Pancreas (tissue), 10 donors: ENCODE data around the gene ACSL1. TPM values are rescaled to one million over a fixed set of nuclear protein-coding genes. Genes with fewer than 3 reads are reported as not detected.
A peak's percentile ranks its signal among the peaks of the same experiment; 100 is the strongest.

Source experiments
- ATAC-seq, 4 donors: fragments of 200-7000 bp; cut with Tn5 transposase; one replicate each; pipeline versions ENCODE4 v1.8.0 to v1.9.1; 2020; ENCODE audit warnings: mild to moderate bottlenecking in 4 of 4, moderate library complexity in 4 of 4
- DNase-seq, 6 donors: peaks; one replicate each; pipeline ENCODE4 v3.0.0-alpha.2; 2020
- FAIRE-seq: peaks from 2 replicates; lab custom pipeline; 2012; peaks lifted over from hg19 to GRCh38; lab: Jason Lieb, UNC
- H3K27ac ChIP-seq, 4 donors: fragments of 200-600 bp; sonication (generic); 1 replicate in 3 of 4; 2 replicates in 1 of 4; pipeline versions ENCODE4 v1.5.0 to v1.8.0; 2020
- H3K27me3 ChIP-seq, 4 donors: fragments of 200-600 bp; one replicate each; pipeline ENCODE4 v1.8.0; 2021
- H3K36me3 ChIP-seq, 3 donors: fragments of 200-600 bp; sonication (generic) in 1 of 3; one replicate each; pipeline versions ENCODE4 v1.5.0 to v1.8.0; 2020 to 2021
- H3K4me1 ChIP-seq, 3 donors: fragments of 200-600 bp; one replicate each; pipeline ENCODE4 v1.8.0; 2021
- H3K4me3 ChIP-seq, 4 donors: fragments of 200-600 bp; sonication (generic) in 2 of 4; one replicate each; pipeline versions ENCODE4 v1.5.0 to v1.8.0; 2020 to 2021
- H3K9me3 ChIP-seq, 4 donors: fragments of 200-600 bp; one replicate each; pipeline ENCODE4 v1.8.0; 2021
- WGBS, 2 donors: extraction: QIAGEN DNeasy Blood & Tissue Kit; methylation state at CpG; one replicate each; pipeline ENCODE4 v1.1.7; 2013; 5-methylcytosine and 5-hydroxymethylcytosine counted together
- intact Hi-C, 3 donors: fragments of 100-400 bp; cut with DNase I; formaldehyde crosslinking; loops; one replicate each; pipeline versions ENCODE4 v1.11.1 to v1.14.2; 2022
- polyA plus RNA-seq, 2 donors: library from polyadenylated mRNA; stranded (reverse); fragments of 200-250 nt; gene quantifications; one replicate each; pipeline ENCODE4 v1.2.3, GENCODE V29; 2013
- total RNA-seq, 6 donors: library from RNA; stranded (reverse); fragmentation: NEBNext Ultra II Directional in 4 of 6; extraction: Animal tissue kit (Norgen Biotek cat#: 25700) in 4 of 6; gene quantifications; one replicate each; pipeline versions ENCODE4 v1.2.1 to v1.2.4, GENCODE V29; 2021 to 2023
- TF ChIP-seq, protein P1 (sequence below), 4 donors: fragments of 200-600 bp; sonication (generic) in 3 of 4; IDR thresholded peaks; one replicate each; pipeline versions ENCODE4 v1.5.0 to v1.8.0; 2021; ENCODE audit warnings: antibody characterized with exemption in 4 of 4
- donor health status: healthy with polysubstance abuse.
- donor health status: DM: no; HTN: no; CAD: no; lungs with moderate emphysema.
- donor health status: DM: no; HTN: no; CAD: no.
- donor health status: control.
- donor health status: control.
- donor health status: Bipolar disorder and iron deficiency.
- donor health status: DM: yes; HTN: yes; CAD: no.
- donor health status: DM: no; HTN: no; CAD: no.
- donor health status: DM: no; HTN: no; CAD: no.
- donor health status: DM: yes; HTN: yes; CAD: no.

Gene ACSL1
- total and polyA plus RNA-seq, 8 donors: 16.0 to 39.4 (median 20.9) TPM

DNA sequence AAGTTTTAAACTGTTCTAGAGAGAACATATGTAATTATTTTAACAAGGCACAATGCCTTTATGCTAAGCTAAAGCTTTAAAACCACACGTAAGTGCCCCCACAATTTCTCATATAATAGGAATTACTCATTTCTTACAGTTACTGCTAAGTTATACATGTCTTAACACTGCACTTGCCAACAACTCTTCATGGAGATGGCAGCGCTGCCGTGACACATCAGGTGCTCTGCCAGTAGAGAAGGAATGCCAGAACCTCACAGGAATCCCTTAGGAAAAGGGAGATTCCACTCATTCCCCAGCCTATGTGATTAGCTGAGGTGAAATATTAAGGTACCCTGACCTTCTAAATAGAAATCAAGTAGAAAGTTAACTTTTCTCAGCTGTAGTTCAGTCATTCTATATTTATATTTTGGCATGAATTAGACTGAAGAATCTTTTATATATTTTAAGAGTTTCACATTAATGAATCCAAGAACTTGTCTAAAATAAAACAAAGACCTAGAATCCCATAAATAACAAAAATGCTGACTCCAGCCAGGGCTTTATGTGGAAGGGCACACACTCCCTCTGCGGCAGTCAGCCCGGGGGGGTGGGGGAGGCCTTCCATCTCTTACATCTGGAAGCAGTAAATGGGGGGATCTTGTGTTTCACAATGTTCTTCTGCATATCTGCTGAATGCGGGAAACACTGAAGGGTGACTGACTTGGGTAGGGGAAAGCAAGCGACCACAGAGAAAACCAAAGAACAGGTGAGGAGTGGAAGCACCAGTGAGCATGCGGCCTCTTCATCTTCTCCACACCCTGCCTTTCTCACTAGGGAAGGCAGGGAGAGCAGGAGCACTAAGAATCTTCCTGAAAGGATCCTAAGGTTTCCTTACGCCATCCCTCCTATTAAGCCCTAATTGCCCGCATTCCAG is 23.7 kb downstream of the ACSL1 start:
- H3K9me3 ChIP-seq: no peaks in the 10 kb centered on the region
- no peaks in the 10 kb centered on the region for H3K36me3 ChIP-seq
- DNase-seq: no peak
- no peaks in the 10 kb centered on the region for H3K27me3 ChIP-seq
- ATAC-seq: no peak
- intact Hi-C loops: no loop called here
- FAIRE-seq: no peak
- TF ChIP-seq, protein P1, sequence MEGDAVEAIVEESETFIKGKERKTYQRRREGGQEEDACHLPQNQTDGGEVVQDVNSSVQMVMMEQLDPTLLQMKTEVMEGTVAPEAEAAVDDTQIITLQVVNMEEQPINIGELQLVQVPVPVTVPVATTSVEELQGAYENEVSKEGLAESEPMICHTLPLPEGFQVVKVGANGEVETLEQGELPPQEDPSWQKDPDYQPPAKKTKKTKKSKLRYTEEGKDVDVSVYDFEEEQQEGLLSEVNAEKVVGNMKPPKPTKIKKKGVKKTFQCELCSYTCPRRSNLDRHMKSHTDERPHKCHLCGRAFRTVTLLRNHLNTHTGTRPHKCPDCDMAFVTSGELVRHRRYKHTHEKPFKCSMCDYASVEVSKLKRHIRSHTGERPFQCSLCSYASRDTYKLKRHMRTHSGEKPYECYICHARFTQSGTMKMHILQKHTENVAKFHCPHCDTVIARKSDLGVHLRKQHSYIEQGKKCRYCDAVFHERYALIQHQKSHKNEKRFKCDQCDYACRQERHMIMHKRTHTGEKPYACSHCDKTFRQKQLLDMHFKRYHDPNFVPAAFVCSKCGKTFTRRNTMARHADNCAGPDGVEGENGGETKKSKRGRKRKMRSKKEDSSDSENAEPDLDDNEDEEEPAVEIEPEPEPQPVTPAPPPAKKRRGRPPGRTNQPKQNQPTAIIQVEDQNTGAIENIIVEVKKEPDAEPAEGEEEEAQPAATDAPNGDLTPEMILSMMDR (IDR thresholded peaks at IDR 0.05): no peak
- peaks cover 9 to 17% (median 10%) of the 10 kb centered on the region in 3 donors for H3K4me1 ChIP-seq
- H3K4me3 ChIP-seq: no peak overlapping the region
- no peak overlapping the region for H3K27ac ChIP-seq
- 85 to 86% methylated on average over 10 of the region's 10 CpGs for WGBS, 2 donors

DNA sequence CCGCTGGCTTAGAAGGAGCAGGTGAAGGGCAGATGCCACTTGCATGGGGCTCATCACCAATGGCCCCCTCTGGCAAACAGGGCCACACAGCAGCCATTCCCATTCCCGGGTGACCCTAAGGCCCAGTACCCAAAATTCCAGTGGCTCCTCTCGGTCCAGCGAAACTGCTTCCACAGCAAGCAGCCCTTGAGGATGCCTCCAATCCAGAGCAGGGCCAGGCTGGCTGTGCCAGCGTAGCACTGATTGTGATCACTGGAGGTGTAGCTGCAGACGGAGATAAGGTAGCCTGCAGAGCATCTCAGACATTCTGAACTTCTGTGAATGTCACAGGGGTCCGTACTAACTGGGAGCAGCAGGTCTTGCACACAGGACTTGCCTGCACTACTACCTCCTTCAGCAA is 27.3 kb downstream of the ACSL1 start:
- no peaks in the 10 kb centered on the region for H3K27me3 ChIP-seq
- DNase-seq (no peak), ATAC-seq (no peak), FAIRE-seq (no peak)
- H3K9me3 ChIP-seq: no peaks in the 10 kb centered on the region
- no peak overlapping the region for H3K4me3 ChIP-seq
- intact Hi-C loops: no loop called here
- H3K27ac ChIP-seq: no peak overlapping the region
- 95 to 97% methylated on average over 7 of the region's 7 CpGs for WGBS, 2 donors
- TF ChIP-seq, protein P1 (IDR thresholded peaks at IDR 0.05): no peak
- H3K4me1 ChIP-seq: peaks cover 8 to 12% (median 9%) of the 10 kb centered on the region in 3 donors
- no peaks in the 10 kb centered on the region for H3K36me3 ChIP-seq

GRCh38 chr4:184796906-184797305 is 28.9 kb downstream of the ACSL1 start:
- TF ChIP-seq, protein P1 (IDR thresholded peaks at IDR 0.05): no peak
- Histone ChIP-seq H3K36me3 (no peaks in the 10 kb centered on the region), H3K4me1 (peaks cover 8 to 12% (median 9%) of the 10 kb centered on the region in 3 donors), H3K27ac (no peak overlapping the region), H3K4me3 (no peak overlapping the region), H3K9me3 (no peaks in the 10 kb centered on the region), H3K27me3 (no peaks in the 10 kb centered on the region)
- intact Hi-C loops: no loop called here
- no peak for FAIRE-seq
- no peak for DNase-seq
- no peak for ATAC-seq
- 90 to 92% methylated on average over 9 of the region's 9 CpGs for WGBS, 2 donors

DNA sequence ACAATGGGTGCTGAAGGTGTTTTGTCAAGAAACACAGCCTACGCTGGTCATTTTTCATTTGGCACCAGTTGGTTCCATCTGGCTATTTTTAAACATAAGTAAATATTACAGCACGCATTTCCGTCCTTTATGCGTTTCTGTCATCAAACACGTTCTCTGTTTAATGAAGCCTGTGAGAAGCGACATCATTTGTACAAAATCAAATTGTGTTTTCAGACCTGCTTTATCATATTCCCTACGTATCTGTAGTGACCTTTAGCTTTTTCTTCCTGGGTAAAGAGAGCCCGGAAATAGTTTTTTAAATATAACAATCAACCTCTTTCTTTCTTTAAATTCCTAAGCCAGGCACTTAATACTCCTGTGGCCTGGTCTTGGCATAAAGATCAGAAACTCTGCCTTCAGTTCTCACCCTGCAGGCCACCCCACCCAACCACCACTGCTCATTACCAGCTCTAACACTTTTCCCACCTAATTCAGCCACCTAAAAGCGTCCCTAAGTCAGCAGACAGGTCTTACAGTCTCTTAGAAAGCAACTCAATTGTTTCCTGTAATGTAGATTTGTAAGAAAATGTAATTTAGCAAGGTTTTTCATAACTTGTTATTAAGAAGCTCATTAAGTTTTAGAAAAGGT is 30.4 kb downstream of the ACSL1 start:
- 18 to 21% methylated on average over 9 of the region's 9 CpGs for WGBS, 2 donors

More for the DNA sequence above, 30.4 kb downstream of the ACSL1 start:
- Histone ChIP-seq H3K4me3 (no peak overlapping the region), H3K36me3 (no peaks in the 10 kb centered on the region), H3K27me3 (no peaks in the 10 kb centered on the region), H3K9me3 (no peaks in the 10 kb centered on the region), H3K27ac (peak overlapping the region; percentile 37 to 80 (median 58)), H3K4me1 (peaks cover 8 to 12% (median 9%) of the 10 kb centered on the region in 3 donors)
- no peak for FAIRE-seq
- TF ChIP-seq, protein P1 (IDR thresholded peaks at IDR 0.05): no peak
- ATAC-seq: peak; percentile 66 to 80 (median 78)
- no peak for DNase-seq
- intact Hi-C loops: no loop called here
